ACHN (cell line): ENCODE results near the gene BICDL2.
"Not testable (repeated sequence)": the region's sequence is repeated elsewhere in the genome, so short reads cannot be mapped to it uniquely, and the experiment has no call there.

Source experiments
- DNase-seq: peaks from one replicate; pipeline ENCODE4 v3.0.0-alpha.2; 2015
- in situ Hi-C: cut with HindIII; loops from 2 replicates; pipeline ENCODE4 v1.10.0; 2017; ENCODE audit warnings: low sequenced_read_pairs, low pct_ligation_motif_present, low pct_unique_long_range_greater_than_20kb

Gene BICDL2

GRCh38 chr16:3052571-3053329 lies 16.0 kb upstream of the BICDL2 start:
- in situ Hi-C loops, DNase-seq: not testable (repeated sequence)

DNA sequence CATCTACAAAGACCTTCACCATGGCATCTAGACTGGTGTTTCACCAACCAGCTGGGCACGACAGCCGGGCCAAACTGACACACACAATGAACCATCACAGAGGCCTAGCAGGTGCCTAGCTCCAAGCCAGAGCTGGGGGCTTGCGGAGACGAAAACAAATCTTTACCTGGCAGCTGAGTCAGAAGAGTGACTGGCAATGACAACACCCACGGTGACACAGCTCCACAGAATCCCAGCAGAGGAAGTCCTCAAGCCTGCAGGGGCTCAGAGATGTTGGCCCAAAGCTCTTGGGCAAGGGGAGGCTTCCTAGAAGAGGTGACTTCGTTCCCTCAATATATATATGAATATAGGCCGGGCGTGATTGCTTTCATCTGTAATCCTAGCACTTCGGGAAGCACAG lies 14.8 kb upstream of the BICDL2 start:
- in situ Hi-C loops, result no loop called here

GRCh38 chr16:3051009-3051408 lies 14.3 kb upstream of the BICDL2 start:
- no peak for DNase-seq
- in situ Hi-C loops, result no loop called here

More for the DNA sequence above, 14.8 kb upstream of the BICDL2 start:
- no peak for DNase-seq

DNA sequence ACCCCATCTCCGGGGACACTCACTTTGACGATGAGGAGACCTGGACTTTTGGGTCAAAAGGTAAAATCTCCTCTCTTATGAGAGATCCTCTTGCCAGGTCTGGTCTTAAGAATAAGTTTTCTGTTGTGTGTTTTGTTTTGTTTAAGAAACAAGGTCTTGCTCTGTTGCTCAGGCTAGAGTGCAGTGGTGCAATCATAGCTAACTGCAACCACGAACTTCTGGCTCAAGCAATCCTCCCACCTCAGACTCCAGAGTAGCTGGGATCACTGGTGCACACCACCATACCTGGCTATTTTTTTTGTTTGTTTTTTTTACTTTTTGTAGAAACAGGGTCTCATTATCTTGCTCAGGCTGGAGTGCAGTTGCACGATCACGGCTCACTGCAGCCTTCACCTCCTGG lies 13.7 kb upstream of the BICDL2 start:
- in situ Hi-C loops, result no loop called here
- DNase-seq, result no peak

DNA sequence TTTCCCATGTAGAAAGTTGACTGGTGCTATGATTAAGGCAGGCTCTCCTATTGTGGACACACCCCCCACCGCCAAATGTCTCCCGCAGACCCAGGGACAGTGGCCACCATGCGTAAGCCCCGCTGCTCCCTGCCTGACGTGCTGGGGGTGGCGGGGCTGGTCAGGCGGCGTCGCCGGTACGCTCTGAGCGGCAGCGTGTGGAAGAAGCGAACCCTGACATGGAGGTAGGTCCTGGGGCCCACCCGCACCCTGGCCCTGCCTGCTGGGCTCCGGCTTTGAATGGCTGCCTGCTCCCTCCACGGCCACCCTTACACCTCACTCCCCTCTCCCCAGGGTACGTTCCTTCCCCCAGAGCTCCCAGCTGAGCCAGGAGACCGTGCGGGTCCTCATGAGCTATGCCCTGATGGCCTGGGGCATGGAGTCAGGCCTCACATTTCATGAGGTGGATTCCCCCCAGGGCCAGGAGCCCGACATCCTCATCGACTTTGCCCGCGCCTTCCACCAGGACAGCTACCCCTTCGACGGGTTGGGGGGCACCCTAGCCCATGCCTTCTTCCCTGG lies 13.3 kb upstream of the BICDL2 start:
- no peak for DNase-seq

DNA sequence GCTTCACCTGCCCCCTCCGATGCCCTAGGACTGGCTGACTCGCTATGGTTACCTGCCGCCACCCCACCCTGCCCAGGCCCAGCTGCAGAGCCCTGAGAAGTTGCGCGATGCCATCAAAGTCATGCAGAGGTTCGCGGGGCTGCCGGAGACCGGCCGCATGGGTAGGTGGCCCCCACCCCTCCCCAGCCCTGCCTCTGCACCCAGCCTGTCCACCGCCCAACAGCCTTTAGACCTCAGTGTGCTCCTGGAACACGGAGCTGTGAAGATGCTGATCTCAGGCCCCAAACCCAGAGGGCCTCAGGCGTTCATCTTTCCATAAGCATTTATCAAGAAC lies 10.6 kb upstream of the BICDL2 start:
- in situ Hi-C loops, result no loop called here
- no peak for DNase-seq

More for the DNA sequence above, 13.3 kb upstream of the BICDL2 start:
- in situ Hi-C loops, result no loop called here

DNA sequence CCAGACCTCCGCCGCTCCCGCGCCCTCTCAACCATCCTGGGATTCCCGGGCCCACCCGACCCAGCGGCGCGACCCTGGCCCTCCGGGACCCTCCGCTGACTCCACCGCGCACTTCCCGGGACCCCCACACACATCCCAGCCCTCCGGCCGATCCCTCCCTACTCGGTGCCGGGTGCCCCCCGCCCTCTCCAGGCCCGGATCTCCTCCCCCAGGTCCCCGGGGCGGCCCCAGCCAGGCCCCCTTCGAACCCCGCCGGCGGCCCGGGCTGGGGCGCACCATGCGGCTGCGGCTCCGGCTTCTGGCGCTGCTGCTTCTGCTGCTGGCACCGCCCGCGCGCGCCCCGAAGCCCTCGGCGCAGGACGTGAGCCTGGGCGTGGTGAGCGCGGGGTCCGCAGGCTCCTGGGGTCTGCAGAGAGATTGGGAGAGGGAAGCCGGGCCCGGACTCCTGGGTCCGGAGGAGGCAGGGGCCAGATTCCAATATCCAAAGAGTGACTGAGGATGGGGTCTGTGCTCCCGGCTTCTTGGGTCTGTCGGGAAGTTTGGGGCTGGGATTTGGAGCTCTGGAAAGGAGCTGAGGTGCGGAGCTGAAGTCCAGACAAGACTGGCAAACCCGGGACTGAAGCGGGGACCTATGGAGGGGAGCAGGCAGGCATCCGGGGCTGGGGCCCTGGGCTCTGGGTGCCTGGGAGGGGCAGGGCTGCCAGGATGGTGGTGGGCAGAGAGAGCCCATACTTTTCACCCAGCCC lies 10.1 kb upstream of the BICDL2 start:
- in situ Hi-C loops, result no loop called here
- DNase-seq, result no peak

DNA sequence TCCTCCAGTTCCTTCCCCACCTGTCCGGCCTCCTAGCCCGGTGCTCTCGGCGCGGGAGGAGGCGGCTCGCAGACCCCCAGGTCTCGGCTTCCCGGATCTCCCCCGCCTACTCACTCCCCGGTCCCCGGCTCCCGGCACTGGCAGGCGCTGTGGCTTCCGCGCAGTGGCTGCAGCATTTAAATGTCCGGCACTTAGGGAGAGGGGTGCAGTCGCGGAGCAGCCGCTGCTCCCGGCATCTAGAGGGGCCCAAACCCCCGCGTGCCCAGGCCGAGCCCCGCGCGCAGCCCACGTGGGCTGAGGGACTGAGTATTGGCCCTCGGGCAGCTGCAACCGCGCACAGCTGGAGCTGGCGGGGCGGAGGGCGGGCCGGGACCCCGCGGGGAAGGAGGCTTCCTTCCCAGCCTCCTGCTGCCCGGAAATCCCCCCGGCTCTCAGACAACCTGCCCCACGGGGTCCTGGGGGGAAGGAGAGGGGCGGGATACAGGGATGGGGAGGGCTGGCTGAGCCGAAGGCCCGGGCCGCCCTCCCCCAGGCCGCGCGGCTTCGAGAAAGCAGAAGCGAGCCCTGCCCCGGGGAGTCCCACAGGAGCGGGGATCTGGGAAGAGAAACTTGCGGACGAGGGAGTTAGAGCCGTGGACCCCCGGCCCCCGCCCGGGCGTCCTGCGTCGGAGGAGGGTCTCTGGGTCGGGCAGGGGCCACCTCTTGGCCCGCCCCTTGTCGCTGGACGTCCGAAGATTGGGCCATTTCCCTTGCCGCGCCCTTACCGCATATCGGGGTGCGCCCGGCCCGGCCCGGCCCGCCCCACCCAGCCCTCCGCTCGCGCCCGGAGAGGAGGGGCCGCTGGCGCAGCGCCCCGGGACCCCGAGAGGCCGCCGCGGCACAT lies 9.3 kb upstream of the BICDL2 start, which contains the start of gene MMP25:
Gene MMP25, plus strand, starts transcription at position 804 of the 883 bp plus-strand sequence. CDS start 357 bp downstream, outside the sequence.
- in situ Hi-C loops, result no loop called here
- DNase-seq, result no peak

GRCh38 chr16:3044708-3045107 lies 8.0 kb upstream of the BICDL2 start:
- in situ Hi-C loops, result no loop called here
- DNase-seq, result no peak

DNA sequence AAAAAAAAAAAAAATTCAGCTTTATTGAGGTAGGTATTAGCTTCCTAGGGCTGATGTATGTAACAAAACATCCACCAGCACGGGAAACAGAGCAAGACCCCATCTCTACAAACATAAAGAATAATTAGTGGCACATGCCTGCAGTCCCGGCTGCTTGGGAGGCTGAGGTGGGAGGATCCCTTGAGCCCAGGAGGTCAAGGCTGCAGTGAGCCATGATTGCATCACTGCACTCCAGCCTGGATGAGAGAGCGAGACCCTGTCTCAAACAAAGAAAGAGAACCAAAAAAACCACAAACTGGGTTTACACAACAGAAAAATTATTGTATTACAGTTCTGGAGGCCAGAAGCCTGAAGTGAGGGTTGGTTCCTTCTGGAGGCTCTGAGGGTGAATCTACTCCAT lies 5.6 kb upstream of the BICDL2 start:
- DNase-seq, result no peak

DNA sequence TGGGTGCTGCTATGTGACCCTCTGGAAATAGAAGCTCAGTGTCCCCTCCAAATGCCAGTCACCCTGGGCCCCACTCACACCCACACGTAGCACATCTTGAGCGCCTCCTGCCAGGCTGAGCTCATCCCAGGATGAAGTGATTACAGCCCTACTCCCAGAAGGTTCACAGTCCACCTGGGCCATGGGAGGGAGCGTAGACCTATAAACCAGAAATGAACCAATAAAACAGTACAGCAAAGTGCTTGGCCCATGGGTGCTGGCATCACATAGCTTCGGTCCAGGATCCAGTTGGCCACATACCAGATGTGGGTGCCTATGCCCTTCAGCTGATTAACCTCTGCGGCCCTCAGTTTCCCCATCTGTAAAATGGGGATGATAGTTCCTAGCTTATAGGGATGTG lies 2.2 kb upstream of the BICDL2 start:
- DNase-seq, result no peak
- in situ Hi-C loops, result no loop called here

More for the DNA sequence above, 5.6 kb upstream of the BICDL2 start:
- in situ Hi-C loops, result no loop called here

- in situ Hi-C loops, result no loop called here
- no peak for DNase-seq
Measured at GRCh38 chr16:3038256-3038655, 1.5 kb upstream of the BICDL2 start.

DNA sequence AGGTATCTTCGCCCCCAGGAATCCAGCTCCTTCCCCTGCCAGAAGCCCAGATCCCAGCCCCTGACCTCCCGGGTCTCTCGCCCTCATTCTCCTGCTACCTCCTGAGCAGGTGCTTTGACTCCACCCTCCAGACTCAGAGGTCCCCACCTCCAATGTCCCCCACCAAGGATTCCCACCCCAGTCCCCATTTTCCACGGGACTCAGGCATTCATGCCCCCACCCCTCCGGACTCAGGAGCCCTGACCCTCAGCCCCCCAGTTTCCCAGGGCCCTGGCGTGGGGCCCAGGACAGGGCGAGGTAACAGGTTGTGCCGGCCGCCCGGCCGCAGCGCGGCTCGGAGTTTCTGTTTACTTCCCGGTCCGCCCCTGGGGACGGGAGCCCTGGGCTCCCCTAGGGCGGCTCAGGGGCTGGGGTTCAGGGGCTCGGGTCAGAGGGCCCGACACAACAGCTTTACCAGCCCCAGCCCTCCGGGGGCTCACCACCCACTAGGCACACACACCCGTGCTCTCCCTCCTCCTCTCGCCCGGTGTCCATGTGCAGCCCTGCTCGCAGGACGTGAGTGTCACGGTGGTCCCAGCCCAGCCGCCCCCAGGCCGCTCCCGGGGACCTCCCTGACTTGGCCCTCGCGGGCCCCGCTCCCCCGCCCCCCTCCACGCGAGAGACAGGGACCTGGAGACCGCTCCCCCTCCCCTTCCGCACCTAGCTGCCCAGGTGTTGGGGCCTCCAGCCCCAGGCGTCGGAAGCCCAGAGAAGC lies 595 bp downstream of the BICDL2 start:
- in situ Hi-C loops, result no loop called here
- no peak for DNase-seq

- DNase-seq, result no peak
- in situ Hi-C loops, result no loop called here
Measured at GRCh38 chr16:3035289-3035971, 1.3 kb downstream of the BICDL2 start.

GRCh38 chr16:3032624-3033023 lies 4.1 kb downstream of the BICDL2 start:
- no peak for DNase-seq
- in situ Hi-C loops, result no loop called here

DNA sequence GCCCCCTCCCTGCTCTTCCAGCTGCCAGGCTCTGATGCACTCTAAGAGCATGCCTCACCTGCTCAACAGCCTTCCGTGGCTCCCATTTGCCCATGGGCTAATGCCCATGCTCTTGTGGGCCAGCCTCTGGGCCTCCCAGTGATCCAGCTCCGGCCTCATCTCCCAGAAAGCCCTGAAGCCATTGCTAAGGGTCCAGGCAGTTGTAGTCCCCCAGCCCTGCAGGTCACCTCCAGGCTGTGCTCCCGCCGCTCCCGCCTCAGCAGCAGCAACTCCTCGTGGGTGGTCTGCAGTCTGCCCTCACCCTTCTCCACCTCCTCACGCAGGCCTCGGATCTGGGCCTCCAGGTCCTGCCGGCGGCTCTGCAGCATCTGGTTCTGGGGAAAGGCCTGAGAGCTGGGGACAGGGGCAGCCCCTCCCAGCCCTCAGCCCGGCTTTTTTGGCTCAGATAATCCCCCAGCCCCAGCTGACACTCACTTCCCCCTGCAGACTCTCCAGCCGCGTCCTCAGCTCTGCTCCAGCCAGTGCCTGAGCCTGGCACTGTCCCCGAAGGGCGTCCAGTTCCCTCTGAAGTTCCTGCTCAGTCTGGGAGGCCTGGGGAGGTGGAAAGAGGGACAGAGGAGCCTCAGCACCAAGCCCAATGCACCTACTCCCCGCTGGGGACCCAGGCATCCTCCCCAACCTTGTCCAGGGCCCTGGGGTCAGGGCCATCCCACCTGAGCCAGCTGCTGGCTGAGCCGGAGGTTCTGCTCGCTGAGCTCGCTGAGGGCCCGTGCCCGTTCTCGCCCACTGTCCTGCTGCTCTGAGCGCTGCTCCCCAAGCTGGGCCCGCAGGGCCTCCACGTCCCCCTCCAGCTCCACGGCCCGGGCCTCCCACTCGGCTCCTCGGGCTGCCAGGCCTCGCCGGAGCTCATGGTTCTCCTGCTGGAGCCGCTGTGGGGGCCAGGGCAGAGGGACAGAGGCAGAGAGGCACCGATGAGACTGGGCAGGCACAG lies 6.2 kb downstream of the BICDL2 start:
- in situ Hi-C loops, result no loop called here
- DNase-seq, result no peak
